ENCODE data around the gene REPIN1. TPM values are rescaled to one million over a fixed set of nuclear protein-coding genes. Genes with fewer than 3 reads are reported as not detected.

REPIN1 gene
- total and polyA plus RNA-seq, 2 experiments from 2014 or later, result 79.1 to 107 TPM

DNA sequence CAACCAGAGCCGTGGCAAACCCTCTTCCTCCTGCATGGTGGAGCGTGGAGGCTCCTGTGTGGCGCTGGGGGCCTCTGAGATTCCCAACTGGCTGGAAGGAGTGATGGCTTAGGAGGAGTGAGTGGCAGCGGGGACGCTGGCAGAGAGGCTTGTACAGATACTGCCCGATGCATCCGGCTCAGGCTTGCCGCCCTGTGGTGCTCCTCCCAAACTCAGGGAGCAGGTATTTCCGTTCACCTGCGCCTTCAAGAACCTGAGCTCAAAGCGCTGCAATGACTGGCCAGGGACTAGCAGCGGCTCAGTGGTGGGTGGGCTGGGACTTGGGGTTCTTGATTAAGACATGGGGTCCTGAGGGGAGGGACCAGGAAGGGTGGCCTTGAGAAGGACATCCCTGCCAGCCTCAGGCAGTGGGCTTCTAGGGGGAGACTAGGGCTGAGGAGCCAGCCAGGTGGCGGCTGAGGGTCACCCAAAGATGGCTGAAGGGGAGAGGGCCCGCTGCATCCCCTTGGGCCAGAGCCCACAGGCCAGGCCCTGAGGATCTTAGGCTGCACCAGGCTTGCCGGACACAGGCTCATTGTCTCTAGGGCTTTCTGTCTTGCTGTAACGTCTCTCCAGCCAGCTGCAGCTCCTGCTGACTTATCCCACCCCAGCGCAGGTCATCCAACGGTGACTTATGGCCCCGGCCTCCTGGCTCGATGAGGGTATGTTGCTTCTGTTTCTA is 13.7 kb downstream of the REPIN1 start:
- H2AFZ ChIP-seq, result no peak overlapping the region
- no peaks in the 10 kb centered on the region for H3K36me3 ChIP-seq (replicated peaks; ENCODE audit: insufficient read depth, low read depth)
- WGBS (ENCODE audit: low lambda C conversion rate, missing lambda C conversion rate), result 77% methylated on average over 19 of the region's 20 CpGs
- H3K79me2 ChIP-seq, result peaks cover 43% of the 10 kb centered on the region
- H4K20me1 ChIP-seq (ENCODE audit: insufficient read depth, poor library complexity, severe bottlenecking), result no peaks in the 10 kb centered on the region
- no peaks in the 10 kb centered on the region for H3K9me2 ChIP-seq (replicated peaks; ENCODE audit: insufficient read depth)
- no peaks in the 10 kb centered on the region for H3K9me3 ChIP-seq (ENCODE audit: low read depth)
- H3K4me3 ChIP-seq, result no peak overlapping the region
- TF ChIP-seq, protein P1, sequence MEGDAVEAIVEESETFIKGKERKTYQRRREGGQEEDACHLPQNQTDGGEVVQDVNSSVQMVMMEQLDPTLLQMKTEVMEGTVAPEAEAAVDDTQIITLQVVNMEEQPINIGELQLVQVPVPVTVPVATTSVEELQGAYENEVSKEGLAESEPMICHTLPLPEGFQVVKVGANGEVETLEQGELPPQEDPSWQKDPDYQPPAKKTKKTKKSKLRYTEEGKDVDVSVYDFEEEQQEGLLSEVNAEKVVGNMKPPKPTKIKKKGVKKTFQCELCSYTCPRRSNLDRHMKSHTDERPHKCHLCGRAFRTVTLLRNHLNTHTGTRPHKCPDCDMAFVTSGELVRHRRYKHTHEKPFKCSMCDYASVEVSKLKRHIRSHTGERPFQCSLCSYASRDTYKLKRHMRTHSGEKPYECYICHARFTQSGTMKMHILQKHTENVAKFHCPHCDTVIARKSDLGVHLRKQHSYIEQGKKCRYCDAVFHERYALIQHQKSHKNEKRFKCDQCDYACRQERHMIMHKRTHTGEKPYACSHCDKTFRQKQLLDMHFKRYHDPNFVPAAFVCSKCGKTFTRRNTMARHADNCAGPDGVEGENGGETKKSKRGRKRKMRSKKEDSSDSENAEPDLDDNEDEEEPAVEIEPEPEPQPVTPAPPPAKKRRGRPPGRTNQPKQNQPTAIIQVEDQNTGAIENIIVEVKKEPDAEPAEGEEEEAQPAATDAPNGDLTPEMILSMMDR (IDR thresholded peaks at IDR 0.05; ENCODE audit: poor library complexity), result no peak
- TF ChIP-seq EZH2 (IDR thresholded peaks at IDR 0.05; ENCODE audit: borderline replicate concordance) (no peak), EZH2phosphoT487 (IDR thresholded peaks at IDR 0.05; ENCODE audit: low read depth, severe bottlenecking, unreplicated experiment) (no peak)
- peak overlapping the region; percentile 47 for H3K4me2 ChIP-seq
- no peak for DNase-seq (ENCODE audit: low spot score)
- peaks cover 43% of the 10 kb centered on the region for H3K4me1 ChIP-seq (ENCODE audit: insufficient read depth)
- no peaks in the 10 kb centered on the region for H3K27me3 ChIP-seq
- H3K27ac ChIP-seq, result peak overlapping the region; percentile 19

DNA sequence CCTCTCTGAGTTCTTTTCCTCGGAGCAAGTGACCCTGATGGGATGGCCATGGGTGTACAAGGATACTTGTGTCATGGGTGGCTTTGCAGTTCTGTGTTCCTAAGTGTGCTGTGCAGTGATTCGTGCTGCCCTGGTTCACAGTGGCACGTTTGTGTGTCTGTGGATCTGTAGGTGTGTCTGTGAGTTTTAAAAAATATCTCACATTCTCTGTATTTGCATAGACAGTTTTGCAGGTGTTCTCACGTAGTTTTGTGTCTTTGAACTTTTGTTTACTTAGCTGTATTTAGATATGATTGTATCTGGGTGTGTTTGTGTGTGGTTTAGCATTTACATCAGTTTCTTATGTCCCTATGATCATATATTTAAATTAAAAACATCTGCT is 14.2 kb downstream of the REPIN1 start:
- H3K27me3 ChIP-seq, result no peaks in the 10 kb centered on the region
- WGBS (ENCODE audit: low lambda C conversion rate, missing lambda C conversion rate), result 48% methylated on average over 4 of the region's 4 CpGs
- H3K79me2 ChIP-seq, result peaks cover 43% of the 10 kb centered on the region
- no peaks in the 10 kb centered on the region for H3K9me3 ChIP-seq (ENCODE audit: low read depth)
- peak overlapping the region; percentile 47 for H3K4me2 ChIP-seq
- H2AFZ ChIP-seq, result no peak overlapping the region
- H3K27ac ChIP-seq, result peak overlapping the region; percentile 19
- DNase-seq (ENCODE audit: low spot score), result no peak
- no peaks in the 10 kb centered on the region for H4K20me1 ChIP-seq (ENCODE audit: insufficient read depth, poor library complexity, severe bottlenecking)
- no peaks in the 10 kb centered on the region for H3K36me3 ChIP-seq (replicated peaks; ENCODE audit: insufficient read depth, low read depth)
- peaks cover 38% of the 10 kb centered on the region for H3K4me1 ChIP-seq (ENCODE audit: insufficient read depth)
- no peaks in the 10 kb centered on the region for H3K9me2 ChIP-seq (replicated peaks; ENCODE audit: insufficient read depth)
- H3K4me3 ChIP-seq, result no peak overlapping the region
- TF ChIP-seq EZH2phosphoT487 (IDR thresholded peaks at IDR 0.05; ENCODE audit: low read depth, severe bottlenecking, unreplicated experiment) (no peak), EZH2 (IDR thresholded peaks at IDR 0.05; ENCODE audit: borderline replicate concordance) (no peak)
- TF ChIP-seq, protein P1 (IDR thresholded peaks at IDR 0.05; ENCODE audit: poor library complexity), result no peak

DNA sequence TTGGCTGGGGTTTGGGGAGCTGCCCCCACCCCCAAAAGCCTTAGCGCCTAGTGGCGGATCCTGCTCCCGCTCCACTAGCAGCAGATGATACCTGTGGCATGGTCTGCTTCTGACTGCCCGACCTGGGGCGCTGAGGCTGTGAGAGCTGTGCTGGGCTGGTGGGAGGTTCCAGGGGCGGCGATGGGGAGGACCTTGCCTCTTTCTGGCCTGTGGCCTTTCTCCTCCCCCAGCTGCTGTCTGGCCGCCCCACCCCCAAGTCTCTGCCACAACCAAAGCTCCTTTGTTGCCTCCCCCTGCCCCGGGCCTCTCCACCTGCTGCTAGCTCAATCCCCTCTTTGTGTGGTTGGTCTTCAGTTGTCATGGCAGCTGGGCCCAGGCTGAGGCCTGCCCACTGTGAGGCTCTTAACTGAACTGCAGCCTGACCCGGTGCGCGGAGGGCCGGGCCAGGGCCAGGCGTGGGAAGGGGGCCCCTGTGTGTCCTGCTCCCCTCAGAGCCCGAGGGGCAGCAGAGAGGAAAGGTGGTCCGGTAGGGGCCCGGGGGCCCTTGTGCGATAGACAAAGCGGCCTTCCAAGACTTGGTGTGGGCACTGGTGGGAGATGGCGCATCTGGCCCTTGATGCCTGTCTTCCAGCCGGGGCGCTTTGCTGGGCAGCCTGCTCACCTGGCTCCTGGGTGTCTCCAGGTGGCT is 15.2 kb downstream of the REPIN1 start:
- H3K4me3 ChIP-seq, result no peak overlapping the region
- WGBS (ENCODE audit: low lambda C conversion rate, missing lambda C conversion rate), result 61% methylated on average over 21 of the region's 22 CpGs
- no peaks in the 10 kb centered on the region for H3K9me2 ChIP-seq (replicated peaks; ENCODE audit: insufficient read depth)
- peak; percentile 79 for DNase-seq (ENCODE audit: low spot score)
- H3K79me2 ChIP-seq, result peaks cover 43% of the 10 kb centered on the region
- H4K20me1 ChIP-seq (ENCODE audit: insufficient read depth, poor library complexity, severe bottlenecking), result no peaks in the 10 kb centered on the region
- no peaks in the 10 kb centered on the region for H3K9me3 ChIP-seq (ENCODE audit: low read depth)
- H3K4me2 ChIP-seq, result peak overlapping the region; percentile 47
- H3K27ac ChIP-seq, result peak overlapping the region; percentile 65
- no peaks in the 10 kb centered on the region for H3K27me3 ChIP-seq
- no peak for TF ChIP-seq EZH2 (IDR thresholded peaks at IDR 0.05; ENCODE audit: borderline replicate concordance)
- TF ChIP-seq, protein P1 (IDR thresholded peaks at IDR 0.05; ENCODE audit: poor library complexity), result no peak
- no peak for TF ChIP-seq EZH2phosphoT487 (IDR thresholded peaks at IDR 0.05; ENCODE audit: low read depth, severe bottlenecking, unreplicated experiment)
- H3K4me1 ChIP-seq (ENCODE audit: insufficient read depth), result peaks cover 35% of the 10 kb centered on the region
- H3K36me3 ChIP-seq (replicated peaks; ENCODE audit: insufficient read depth, low read depth), result no peaks in the 10 kb centered on the region
- H2AFZ ChIP-seq, result no peak overlapping the region
